Stimulated activated CD4-positive, alpha-beta T cell treated with anti-CD3 and anti-CD28 coated beads, Interleukin-4, amount 100 ng/mL, for 1 hour (primary cell): ENCODE results near the gene GPBAR1.

Source experiments
- DNase-seq: peaks from one replicate; pipeline ENCODE4 v3.0.0-alpha.2; 2020

GPBAR1 gene

GRCh38 chr2:218260742-218261422 is at the start of gene GPBAR1:
Gene GPBAR1, plus strand, starts transcription at chr2:218261015. Its CDS starts 1,710 bp downstream, at chr2:218262725.
- DNase-seq: no peak

GRCh38 chr2:218214116-218214515 is 46.7 kb upstream of the GPBAR1 start:
- no peak for DNase-seq

GRCh38 chr2:218216336-218216673 is 44.5 kb upstream of the GPBAR1 start:
- DNase-seq: no peak

DNA sequence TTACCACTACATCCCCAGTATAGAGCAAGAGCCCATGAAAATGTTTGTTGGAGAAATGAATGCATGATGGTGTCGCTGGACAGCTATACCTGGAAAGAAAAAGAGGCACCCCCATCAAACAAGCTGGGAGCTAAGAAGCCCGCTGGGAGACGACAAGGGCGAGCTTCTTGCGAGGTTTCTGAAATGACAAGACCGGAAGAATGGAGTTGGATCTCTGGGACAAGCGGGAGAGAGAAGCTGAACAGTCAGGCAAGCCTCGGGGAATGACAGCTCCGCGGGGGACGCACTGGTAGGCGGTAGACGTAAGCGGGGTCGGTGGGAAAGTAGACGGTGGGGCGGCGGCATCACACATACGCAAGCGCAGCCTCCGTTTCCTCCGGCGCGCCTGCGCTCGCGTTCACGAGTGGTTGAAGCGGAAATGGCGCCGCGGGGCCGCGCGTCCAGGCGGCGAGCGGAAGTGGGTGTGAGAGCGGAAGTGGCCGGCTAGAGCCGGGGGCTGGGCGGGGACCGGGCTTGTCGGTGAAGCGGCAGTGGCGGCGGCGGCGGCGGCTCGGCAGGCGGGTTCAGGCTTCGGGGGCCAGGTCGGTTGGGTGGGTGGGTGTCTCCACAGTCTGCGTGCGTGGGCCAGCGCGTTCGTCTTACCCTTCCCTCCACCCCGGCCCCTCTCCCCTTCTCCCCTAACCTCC is 44.0 kb upstream of the GPBAR1 start, which contains the start of gene ARPC2:
TSS of gene ARPC2 (plus strand) at position 516 of the 686 bp plus-strand sequence. CDS start 282 bp downstream, outside the sequence.
- peak; percentile 93 for DNase-seq

- DNase-seq: peak; percentile 77
Observed at GRCh38 chr2:218217360-218218267, 43.2 kb upstream of the GPBAR1 start.

DNA sequence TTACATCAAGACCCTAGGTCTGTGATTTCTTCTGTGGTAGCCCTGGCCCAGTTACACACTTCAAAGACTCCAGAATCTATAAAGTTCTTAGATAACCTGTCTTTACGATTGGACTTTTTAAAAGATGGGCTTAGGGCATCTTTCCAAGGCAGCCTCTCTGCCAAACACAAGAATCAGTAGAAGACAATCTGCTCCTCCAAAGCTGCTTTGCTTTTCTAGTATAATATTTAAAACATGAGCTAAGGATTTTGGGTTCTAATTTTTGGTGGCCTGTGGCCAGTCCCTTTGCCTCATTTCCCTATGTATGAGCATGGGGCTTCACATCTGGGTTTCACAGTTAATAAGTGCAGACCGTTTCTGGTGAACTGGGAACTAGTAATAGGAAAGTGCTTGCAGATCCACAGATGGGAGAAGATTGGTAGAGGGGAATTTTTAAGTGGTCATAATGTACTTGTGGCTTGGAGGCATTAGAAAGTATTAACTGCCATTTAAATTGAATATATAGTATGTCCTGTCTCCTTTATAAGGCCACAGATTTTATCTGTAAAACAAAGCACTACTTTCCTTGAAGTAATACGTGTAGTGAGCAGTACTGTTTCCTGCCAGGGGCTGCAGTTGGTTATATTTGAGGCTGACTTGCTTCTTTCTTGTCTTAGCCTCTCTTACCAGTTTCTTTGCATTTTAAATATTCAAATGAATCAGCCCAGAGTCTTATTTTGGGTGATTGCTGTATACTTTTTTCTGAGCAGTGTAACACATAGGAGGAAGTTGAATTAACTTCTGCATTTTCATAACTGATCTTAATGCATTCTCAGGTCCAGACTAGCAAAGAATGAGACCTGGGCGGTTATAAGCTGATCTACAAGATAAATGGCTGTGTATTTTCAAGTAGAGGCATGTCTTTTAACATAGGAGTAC is 42.3 kb upstream of the GPBAR1 start:
- DNase-seq: no peak

DNA sequence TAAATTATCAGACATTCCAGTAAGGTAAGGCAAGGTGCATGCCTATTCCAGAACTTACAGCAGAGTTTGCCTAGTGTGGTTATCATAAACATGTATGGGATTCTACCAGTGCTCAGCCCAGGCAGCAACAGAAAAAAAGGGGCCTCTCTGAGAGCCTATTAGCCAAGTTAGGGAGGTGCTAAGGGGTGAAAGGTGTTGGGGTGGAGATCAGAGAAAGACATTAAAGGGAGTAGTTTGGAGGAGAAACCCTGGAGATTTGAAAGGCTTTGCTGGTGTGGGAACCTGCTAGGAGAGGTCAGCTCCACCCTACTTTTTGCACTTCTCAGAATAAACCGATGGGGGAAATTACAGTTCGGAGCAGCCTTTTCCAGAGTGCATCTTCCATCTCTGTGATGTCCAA is 40.9 kb upstream of the GPBAR1 start:
- DNase-seq: no peak

DNA sequence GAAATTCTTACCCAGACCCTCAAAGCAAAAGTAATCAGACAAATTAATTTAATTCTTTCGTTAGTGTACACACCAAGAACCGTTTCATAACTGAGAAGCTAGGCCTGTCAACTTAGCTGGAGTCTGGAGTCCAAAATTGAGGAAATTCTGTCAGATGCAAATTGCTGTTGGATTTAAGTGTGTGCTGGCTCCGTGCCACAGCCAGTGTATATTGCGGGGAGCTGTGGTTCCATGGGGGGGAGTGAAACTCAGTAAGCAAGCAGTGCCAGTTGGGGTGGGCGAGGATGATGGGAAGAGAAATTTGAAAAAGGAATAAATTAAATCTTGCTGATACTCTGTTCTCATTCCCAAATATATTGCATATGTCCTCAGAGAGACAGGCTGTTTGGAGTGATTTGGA is 39.8 kb upstream of the GPBAR1 start:
- DNase-seq: no peak

GRCh38 chr2:218223046-218223445 is 37.8 kb upstream of the GPBAR1 start:
- DNase-seq: peak; percentile 19

DNA sequence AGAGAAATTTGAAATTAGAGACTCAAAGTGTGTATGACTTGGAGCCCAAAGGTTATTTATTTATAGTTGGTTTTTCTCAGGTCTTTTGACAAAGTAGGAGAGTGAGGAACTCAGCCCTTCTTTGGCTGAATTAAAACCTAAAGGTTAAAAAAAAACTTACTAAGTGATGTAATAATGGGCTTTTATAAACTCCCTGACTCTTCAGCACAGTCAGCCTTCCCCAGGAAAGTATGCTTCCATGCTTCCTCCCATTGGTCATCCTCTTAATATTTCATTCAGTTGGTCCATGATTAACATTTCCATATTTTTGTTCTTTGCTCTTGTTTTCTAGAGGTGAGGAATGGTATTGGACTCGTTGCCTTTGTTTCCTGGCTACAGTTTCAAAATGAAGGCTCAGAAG is 36.6 kb upstream of the GPBAR1 start:
- no peak for DNase-seq

- no peak for DNase-seq
Observed at GRCh38 chr2:218226903-218227302, 33.9 kb upstream of the GPBAR1 start.

- DNase-seq: no peak
Observed at GRCh38 chr2:218228366-218229090, 32.3 kb upstream of the GPBAR1 start.

DNA sequence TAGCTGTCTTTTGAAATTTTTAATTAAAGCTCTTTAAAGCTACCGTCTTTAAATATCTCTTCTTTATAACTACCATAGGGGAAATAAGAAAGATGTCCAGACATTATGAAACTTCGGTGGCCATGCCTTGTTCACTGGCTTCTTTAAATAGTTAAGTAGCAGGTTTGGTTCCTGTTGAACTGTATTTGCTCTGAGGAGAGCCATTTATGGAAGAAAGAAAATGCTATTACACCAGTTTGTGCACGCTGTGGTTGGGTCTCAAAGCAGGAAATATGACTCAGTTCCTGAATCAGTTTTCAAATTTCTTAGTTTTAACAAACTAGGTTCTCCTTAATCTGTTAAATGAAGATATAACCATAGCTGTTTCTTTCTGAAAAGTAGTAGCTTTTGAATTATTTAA is 31.6 kb upstream of the GPBAR1 start:
- peak; percentile 13 for DNase-seq

GRCh38 chr2:218229851-218230250 is 31.0 kb upstream of the GPBAR1 start:
- no peak for DNase-seq

DNA sequence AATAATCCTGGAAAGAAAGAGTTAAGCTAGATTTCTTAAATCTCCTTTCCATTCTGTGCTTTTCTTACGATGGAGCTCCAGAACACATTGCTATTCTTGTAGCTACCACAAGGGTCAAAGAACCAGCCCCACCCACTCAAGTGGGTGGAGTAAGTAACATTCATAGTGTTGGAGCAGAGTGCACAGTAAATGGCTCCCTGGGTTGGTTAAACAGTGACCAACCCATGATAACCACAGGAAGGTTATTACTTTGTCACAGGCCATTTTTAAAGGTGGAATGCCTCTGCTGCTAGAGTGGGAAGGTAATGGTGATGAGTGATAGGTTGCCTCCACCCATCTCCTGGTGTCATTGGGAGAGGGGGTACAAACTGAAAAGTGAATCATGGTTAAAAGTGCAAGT is 29.9 kb upstream of the GPBAR1 start:
- DNase-seq: no peak

GRCh38 chr2:218233543-218233942 is 27.3 kb upstream of the GPBAR1 start:
- DNase-seq: no peak

DNA sequence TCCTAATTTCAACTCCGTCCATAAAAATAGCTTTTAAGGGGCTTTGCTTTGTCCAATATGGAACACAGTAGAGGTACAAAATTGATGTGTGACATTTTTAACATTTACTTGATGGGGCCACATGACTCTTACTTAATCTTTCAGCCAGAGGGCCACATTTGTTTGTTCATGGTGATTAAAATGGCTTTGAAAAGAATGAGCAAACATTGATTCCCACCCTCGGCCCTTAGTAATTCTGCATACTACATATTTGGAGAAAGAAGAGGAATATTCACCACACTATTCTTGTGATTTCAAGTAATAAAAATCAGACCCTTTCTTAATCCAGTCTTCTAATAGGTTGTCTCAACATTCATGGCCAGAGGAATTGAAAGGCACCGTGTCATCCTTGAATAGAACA is 26.3 kb upstream of the GPBAR1 start:
- no peak for DNase-seq

GRCh38 chr2:218235017-218235416 is 25.8 kb upstream of the GPBAR1 start:
- DNase-seq: no peak

DNA sequence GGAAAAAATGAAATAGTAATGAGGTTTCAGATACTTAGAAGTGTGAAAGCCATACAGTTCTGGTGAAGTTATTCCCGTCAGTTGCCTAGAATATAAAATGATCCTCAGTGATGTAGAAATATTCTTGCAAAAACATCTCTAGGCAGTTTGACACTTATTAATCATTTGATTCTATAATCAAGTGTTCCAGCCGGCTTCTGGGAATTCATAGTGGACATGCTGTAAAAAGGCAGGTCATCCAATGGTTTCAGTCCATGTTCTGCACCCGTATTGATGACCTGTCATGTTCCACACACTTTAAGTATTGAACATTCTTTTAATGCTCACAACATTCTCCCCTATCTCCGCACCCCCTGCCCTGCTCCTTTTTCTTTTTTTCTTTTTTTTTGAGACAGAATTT is 24.0 kb upstream of the GPBAR1 start:
- DNase-seq: no peak

DNA sequence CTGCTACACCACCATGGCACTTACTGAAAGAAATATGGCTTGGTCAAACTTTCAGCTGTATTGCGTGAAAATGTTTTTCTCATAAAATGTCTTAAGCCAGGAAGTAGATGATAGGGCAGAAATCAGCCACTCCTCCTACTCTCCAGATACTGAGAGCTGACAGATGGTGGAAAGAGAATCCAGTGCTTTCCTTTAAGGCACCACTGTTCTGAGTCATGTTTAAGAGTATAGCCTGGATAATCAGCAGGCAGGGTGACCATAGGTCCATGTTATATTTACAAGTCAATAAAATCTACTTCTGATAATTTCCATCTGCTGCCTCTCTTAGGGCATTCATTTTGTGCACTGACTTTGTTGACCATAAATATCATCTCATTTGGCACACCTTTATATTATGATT is 21.9 kb upstream of the GPBAR1 start:
- no peak for DNase-seq

DNA sequence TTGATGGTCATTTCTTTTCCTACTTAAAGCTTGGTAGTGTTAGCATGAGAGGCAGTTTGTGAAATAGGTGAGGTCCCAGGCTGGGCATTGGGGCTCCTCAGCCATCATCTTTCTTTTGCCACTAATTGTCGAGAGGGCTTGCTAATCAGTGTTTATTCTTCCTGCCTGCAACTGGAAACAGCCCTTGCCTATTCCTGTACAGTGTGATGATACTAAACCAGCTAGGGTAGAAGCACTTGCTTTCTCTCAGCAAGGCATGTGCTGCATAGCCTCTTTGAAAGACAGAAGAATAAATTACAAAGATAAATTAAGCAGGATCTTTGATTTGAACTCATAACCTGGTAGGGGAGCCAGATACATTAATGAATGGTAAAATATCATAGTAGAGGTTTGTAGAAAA is 16.6 kb upstream of the GPBAR1 start:
- DNase-seq: no peak

DNA sequence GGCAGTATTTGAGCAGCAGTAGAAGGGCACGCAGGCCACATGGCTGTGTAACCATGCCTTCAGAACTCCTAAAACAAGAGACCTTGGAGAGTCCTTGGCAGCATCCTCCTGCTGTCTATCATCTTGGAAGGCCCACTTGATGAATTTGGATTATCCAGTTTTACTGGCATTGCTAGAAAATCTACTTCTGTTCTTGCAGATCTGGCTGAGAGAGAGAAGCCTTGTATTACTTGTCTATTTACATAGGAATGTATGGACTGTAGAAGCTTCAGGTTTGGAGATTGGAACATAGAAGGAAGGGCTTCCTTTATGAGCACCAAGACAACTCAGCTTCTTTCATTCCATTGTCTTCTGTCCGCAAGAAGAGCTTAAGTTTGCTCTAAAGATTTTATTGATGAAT is 16.1 kb upstream of the GPBAR1 start:
- no peak for DNase-seq
